HEK293 (cell line): ENCODE data around the gene PROX1.

Source experiments
- CTCF ChIP-seq: fragments of 450-650 bp; formaldehyde crosslinking; IDR thresholded peaks from 2 replicates; pipeline ENCODE4 v1.5.1; 2016; ENCODE audit warnings: missing biosample characterization, missing genetic modification characterization
- REST ChIP-seq: fragments of 450-650 bp; formaldehyde crosslinking; IDR thresholded peaks from 2 replicates; pipeline ENCODE4 v1.5.1; 2016; ENCODE audit warnings: missing biosample characterization, missing genetic modification characterization
- SALL2 ChIP-seq: fragments of 450-650 bp; formaldehyde crosslinking; IDR thresholded peaks from 2 replicates; pipeline ENCODE4 v1.5.0; 2017; ENCODE audit warnings: missing biosample characterization, mild to moderate bottlenecking, missing genetic modification characterization, borderline replicate concordance
- YY1 ChIP-seq: fragments of 450-650 bp; formaldehyde crosslinking; IDR thresholded peaks from 2 replicates; pipeline ENCODE4 v1.5.1; 2018; ENCODE audit warnings: missing biosample characterization, missing genetic modification characterization
- ZBTB7A ChIP-seq: fragments of 450-650 bp; formaldehyde crosslinking; IDR thresholded peaks from 2 replicates; pipeline ENCODE4 v1.5.1; 2016; ENCODE audit warnings: low read depth, missing biosample characterization, missing genetic modification characterization
- ZNF23 ChIP-seq: fragments of 450-650 bp; formaldehyde crosslinking; IDR thresholded peaks from 2 replicates; pipeline ENCODE4 v1.5.1; 2016; ENCODE audit warnings: missing biosample characterization, missing genetic modification characterization, borderline replicate concordance
- ZNF548 ChIP-seq: fragments of 450-650 bp; formaldehyde crosslinking; IDR thresholded peaks from 2 replicates; pipeline ENCODE4 v1.5.1; 2016; ENCODE audit warnings: missing biosample characterization, missing genetic modification characterization
- ZNF747 ChIP-seq: fragments of 450-650 bp; formaldehyde crosslinking; IDR thresholded peaks from 2 replicates; pipeline ENCODE4 v1.5.1; 2016; ENCODE audit warnings: missing biosample characterization, missing genetic modification characterization

DNA sequence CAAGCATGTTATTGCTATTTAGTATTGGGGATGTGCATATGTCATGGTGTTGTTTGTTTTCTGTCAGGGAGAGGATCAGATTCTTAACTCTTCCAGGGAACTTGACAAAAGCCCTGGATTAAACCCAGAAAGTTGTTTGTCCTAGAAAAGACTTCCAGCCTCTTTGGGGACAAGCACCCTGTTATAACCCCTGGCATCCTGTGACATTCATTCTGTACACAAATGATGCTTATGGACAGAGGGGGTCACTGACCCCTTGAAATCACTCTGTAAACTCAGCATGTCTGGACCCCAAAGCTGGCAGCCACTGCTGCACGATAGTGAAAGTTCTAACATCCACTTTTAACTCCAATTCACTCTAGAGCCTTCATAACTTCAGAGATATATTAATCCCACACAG, 81.2 kb downstream of the PROX1 start:
- no peak for TF ChIP-seq CTCF
- TF ChIP-seq ZNF23 (tag by site-specific recombination) = no peak
- TF ChIP-seq SALL2 (tag by site-specific recombination) = no peak
- no peak for TF ChIP-seq YY1
- no peak for TF ChIP-seq ZNF548 (tag by site-specific recombination)
- no peak for TF ChIP-seq ZBTB7A (tag by site-specific recombination)
- no peak for TF ChIP-seq ZNF747 (tag by site-specific recombination)
- TF ChIP-seq REST (tag by site-specific recombination) = no peak
